Middle frontal gyrus (tissue), 1 donor: ENCODE measurements around the gene BLOC1S3.

ENCODE experiments used
- DNase-seq: peaks from one replicate; pipeline ENCODE4 v3.0.0-alpha.2; 2015; ENCODE audit warnings: low spot score; ENCODE audit errors: extremely low spot score

BLOC1S3 gene, protein sequence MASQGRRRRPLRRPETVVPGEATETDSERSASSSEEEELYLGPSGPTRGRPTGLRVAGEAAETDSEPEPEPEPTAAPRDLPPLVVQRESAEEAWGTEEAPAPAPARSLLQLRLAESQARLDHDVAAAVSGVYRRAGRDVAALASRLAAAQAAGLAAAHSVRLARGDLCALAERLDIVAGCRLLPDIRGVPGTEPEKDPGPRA

DNA sequence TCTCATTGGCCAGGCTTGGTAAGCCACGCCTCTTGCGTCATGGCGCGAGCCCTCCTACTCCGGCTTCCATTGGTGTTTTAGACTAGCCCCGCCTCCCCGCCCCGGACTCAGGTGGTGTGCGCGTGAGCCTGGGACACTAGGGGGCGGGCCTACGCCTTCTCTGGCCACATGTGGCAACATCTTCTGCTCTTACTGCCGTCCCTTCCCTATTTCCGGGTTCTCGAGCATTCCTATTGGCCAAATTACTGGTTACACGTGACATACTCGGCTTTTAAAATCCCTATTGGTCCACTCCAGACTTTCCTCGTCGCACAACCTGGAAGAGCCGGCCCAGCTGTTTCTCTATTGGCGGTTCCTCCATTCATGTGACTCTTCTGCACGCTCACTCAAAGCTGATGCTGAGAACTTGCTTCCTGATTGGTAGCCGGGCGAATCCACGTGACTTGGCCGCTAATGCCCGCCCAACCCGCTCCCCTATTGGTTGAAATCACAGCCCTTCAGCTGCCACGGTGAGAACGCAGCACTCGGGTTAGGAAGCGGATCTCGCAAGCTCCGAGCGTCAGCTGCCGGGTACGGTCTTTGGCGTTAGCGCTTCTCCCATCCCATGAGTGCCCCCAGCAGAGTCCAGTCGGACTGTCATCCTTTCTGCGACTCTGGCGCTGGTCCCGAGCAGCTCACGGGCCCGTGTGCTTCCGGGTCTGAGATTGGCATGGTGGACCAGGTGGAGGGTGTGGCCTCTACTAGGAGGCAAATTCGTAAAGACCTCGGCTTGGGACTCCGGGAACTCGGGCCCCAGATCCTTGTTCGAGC is at the start of gene BLOC1S3:
Gene BLOC1S3, plus strand, starts transcription at position 523 of the 810 bp plus-strand sequence. CDS start 513 bp downstream, outside the sequence.
- DNase-seq: peak; percentile 100

DNA sequence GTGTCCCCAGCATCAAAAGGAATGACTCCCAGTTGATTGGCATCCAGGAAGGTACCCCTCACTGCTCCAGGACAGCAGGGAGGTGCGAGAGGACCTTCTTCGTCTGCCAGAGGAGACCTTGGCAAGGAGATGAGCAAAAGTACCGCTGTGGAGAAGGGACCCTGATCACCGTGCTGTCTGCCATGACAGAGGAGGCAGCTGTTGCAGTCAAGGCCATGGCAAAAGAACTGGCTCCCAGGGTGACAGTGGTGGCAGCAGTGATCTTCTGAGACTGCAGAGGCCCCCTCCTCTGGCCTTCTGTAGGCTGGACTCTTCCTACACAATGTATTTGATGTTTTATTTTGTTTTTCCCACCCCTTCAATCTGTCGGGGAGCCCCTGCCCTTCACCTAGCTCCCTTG is 49.8 kb upstream of the BLOC1S3 start:
- no peak for DNase-seq

DNA sequence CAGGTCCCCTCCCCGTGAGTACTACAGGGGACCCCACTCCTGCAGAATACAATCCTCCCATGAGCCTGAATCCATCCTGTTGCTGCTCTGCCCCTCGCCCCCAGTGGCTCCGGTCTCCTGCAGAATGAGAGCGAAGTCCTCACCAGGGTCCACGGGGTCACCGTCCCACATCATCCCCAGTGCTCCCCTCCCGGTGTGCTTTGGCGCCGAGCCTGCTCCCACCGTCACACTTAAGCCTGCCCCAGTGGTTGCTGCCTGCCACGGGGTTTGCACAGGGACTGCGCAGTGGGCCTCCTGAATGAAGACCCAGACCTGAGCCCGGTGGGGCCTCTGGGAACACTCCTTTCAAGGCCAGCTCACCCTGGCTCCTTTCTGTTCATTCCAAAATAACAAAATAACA is 48.3 kb upstream of the BLOC1S3 start:
- DNase-seq: no peak

DNA sequence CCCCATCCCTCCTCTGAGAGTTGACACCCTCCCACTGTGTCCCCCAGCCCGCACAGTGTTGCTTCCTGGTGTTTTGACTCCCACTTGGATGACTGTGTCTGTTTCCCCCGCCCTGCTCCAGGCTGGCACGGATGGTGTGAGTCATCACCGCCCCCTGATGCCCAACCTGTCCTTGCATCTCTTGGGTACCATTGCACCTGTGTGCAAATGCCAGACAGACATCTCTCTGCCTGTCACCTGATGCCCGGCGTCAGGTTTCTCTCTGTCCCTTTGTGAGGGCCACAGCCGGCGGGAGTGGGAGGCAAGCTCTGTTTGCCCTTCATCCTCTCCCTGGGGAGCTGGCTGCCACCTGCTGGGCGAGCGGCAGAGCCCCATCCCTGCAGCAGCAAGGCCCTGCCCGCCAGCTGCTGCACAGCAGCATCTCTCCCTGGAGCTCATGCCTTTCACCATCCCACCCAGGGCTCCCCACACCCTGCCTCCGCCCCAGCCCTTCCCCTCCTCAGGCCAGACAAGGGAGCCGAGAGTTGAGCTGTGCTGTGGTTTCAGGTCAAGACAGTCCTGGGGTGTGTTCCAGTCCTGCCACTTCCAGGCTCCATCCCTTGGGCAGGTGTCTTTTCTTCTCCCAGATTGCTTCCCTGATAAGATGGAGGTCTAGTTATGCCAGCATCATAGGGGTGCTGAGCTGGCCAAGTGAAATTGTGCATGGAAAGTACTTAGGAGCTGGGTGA is 47.5 kb upstream of the BLOC1S3 start:
- DNase-seq: no peak

DNA sequence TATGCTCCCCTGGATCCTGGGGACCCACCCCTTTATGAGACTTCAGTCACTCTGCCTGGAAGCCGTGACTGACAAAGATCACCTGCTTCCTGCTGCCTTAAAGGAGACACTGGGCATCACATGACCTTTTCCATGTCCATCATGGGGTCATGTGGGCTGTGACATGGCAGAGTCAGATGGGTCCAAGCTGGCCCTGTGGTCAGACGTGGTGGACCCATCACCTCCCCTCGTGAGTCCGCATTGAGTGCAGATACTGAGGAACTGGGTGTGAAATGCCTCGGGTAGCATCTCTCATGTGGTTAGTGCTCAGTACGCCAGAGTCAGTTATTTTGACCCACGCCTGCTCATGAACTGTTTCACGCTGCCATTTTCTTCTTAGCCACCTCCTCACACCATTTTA is 44.9 kb upstream of the BLOC1S3 start:
- DNase-seq: no peak

DNA sequence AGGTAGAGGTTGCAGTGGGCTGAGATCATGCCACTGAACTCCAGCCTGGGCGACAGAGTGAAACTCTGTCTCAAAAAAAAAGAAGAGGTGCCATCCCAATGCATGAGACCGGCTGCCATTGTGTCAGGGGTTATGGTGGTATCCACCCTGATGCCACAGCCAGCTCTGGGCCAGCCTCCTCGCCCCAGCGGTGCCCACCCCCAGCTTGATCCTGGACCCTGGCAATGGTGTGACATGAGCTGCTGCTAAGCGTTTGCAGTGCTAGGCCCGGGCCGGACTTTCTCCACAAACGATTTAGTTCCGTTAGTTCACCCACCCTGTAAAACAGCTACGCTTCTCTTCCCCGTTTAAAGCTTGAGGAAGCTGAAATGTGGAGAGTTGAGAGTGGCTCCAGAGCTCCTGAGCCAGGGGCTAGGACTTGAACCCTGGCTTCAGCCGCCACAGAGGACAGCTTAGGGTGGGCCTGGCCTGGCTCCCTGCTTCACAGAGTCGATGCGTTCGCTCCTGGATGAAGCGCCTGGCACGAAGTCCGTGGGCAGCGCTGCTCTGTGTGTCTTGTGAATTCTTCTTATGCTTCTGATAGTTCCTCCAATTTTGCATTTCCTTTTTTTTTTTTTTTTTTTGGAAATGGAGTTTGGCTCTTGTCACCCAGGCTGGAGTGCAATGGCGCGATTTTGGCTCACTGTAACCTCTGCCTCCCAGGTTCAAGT is 43.3 kb upstream of the BLOC1S3 start:
- DNase-seq: no peak

DNA sequence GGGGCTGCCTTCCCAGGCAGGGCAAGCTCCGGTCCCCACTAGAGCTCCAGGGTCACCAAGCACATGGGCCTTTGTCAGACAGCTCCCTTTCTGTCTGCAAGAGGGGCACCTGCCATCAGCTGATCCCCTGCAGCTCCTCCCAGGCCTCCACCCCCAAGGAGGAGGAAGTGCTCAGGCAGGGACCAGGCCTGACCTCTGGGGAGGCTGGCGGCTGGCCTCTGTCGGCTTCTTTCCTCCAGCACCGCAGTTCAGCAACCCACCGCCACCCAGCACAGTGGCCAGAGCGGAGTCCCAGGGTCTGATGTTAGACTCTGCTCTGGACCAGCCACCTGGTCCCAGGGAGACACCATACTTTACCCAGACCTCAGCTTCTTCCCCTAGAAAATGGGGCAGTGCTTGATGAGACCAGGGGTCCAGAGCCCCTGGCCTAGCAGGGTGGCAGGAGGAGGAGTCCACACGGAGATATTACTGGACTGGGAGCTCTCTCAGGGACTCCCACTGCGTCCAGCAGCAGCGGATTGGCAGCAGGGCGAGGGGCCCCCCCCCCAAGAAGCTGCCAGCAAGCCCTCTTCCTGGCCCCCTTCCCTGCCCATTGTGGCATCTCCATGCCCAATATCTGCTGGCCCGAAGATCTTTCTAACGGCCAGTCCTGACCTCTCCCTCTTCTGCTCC is 41.9 kb upstream of the BLOC1S3 start:
- no peak for DNase-seq

DNA sequence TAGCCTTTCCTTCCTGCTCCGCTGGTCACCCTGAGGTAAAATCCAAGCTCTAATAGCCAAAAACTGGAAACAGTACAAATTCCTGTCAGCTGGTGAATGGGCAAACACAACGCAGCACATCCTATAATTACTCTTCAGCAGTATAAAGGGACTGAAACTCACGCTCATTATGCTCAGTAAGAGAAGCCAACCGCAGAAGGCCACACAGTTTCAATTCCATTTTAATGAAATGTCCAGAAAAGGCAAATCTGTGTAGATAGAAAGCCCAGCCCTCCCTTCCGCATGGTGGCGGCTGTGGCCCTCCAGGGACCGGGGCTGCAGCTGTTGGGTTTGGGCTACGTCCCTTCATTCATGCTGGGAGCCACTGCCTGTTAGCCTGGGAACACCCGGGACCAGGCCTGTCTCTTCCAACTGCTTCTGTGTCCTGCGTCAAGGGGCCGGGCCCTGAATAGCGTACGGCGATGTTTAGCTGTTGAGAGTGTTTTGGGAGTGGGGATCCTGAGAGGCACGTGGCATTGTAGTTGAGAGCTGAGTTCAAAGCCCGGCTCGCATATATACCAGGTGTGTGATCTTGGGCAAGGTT is 41.3 kb upstream of the BLOC1S3 start:
- DNase-seq: no peak

DNA sequence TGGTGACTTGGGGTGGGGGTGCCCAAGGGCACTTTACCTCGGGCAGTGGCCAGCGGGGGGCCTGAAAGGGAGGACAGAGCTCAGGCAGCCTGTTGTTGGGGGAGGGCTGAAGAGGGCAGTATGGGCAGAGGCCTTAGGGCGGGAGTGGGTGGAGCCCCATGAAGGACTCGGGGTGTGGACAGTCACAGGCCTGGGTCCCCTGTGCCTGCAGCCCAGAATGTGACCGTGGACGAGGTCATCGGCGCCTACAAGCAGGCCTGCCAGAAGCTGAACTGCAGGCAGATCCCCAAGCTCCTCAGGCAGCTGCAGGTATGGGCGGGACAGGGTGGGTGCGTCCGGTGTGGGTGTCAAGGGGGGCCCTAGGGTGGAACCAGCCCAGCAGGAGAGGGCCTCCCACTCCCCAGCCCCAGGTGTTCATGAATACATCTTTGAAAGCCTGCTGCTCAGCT is 40.3 kb upstream of the BLOC1S3 start:
- DNase-seq: no peak

DNA sequence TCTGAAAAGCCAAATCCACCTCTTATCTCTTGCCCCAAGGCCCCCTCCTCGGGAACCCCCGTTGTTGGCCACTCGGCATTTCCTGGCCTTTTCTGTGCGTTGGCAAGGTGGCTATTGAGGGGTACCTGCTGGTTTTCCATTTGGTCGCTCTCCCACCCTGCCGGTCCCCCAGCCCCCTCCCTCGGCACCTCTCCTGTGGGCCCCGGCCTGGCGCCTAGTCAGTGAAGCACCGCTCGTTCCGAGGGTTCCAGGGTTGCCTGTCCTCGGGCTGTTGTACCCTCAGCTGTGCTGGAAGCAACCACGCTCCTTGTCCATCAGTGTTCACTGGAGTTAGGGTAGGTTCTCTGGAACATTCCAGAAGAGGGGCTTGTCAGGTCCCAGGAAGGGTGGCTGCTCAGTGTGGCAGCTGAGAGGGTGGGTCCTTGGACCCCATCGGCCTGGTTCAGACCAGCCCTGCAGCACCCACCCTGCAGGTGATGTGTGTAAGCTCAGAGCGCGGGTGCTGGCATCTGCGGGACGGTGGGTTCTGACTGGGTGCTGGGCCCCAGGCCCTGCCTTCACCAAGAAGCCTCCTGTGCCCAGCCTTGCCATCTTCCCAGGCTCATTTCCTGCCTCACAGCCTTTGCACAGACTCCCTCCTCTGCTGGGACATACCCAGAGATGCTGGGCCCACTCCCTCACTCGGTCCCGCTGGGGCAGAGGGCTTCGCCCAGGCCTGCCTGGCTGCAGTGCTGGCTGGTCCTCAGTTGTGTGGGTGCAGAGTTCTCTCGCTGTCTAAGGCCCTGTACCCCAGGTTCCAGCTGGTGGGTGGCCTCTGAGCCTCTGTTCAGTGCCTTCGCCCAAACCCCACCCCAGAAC is 39.1 kb upstream of the BLOC1S3 start:
- DNase-seq: no peak

DNA sequence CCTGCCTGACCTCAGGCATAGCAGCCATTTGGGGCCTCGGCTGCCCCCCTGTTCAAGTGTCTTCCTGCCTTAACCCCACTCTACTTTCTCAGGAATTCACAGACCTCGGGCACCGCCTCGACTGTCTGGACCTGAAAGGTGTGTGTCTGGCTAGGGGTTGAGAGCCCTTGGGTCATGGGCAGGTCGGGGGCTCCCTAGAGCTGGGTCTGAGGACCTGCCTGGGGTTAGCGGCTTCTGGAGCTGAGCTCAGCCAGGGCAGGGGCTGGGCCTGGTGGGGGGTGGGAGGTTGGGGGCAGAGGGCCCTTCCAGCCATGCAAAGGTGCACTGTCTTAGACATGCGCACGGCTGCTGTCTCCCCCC is 38.5 kb upstream of the BLOC1S3 start:
- DNase-seq: no peak

DNA sequence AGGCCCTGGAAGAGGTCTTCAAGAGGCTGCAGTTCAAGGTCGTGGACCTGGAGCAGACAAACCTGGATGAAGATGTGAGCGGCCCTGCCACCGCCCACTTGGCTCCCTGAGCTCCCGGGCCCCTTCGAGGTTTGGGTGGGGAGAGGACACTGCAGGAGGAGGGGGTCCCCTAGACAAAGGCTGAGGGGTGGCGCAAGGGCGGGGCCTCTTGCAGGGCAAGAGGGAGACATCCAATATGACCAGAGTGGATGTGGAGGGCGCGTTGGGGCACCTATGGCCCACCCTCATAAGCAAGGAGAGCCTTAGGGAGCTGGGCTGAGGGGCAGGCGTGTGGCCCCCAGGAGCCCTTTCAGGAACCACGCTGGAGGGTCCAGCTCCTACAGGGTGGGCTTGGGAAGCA is 38.1 kb upstream of the BLOC1S3 start:
- DNase-seq: no peak

DNA sequence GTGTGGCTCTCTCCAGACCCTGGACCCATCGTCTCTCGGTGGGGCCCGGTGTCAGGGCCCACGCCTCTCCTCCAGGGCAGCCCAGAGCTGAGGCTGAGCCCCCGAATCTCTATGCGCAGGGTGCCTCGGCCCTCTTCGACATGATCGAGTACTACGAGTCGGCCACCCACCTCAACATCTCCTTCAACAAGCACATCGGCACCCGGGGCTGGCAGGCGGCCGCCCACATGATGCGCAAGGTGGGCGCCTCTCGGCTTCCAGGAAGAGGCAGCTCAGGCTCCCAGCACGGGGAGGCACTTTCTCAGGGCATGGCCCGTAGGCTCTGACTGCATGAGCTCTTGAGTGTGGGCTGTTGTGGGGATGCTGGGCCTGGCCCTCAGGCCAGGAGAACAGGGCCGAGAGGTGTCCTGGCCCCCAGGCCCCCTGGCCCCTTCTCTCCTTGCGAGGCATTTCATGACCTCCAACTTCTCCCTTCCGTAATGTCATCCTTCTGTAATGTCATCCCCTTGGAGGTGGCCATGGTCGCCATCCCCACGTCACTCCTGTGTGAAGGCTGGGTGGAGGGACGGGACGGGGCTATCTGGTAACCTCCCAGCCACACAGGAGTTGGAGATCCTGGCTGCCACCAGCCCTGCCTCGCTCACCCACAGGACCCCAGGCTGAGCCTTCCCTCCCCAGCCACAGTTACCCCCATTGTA is 37.2 kb upstream of the BLOC1S3 start:
- no peak for DNase-seq

DNA sequence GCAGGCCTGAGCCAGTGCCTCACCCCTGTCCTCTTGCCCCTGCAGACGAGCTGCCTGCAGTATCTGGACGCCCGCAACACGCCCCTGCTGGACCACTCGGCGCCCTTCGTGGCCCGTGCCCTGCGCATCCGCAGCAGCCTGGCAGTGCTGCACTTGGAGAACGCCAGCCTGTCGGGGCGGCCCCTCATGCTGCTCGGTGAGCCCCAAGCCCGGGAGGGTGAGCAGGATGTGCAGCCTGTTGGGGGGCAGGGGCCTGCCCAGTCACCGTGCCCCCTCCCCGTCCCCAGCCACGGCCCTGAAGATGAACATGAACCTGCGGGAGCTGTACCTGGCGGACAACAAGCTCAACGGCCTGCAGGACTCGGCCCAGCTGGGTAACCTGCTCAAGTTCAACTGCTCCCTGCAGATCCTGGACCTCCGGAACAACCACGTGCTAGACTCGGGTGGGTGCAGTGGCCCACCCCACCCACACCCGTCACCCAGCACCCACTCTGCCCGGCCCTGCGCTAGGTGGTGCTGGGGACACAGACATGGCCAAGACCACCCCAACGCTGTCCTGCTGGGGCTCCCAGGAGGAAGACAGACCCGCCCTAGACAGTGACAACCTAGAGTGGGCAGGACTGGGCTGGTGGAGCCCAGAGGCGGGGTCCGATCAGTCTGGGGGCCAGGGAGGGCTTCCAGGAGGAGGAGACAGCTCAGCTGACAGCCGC is 36.4 kb upstream of the BLOC1S3 start:
- no peak for DNase-seq

DNA sequence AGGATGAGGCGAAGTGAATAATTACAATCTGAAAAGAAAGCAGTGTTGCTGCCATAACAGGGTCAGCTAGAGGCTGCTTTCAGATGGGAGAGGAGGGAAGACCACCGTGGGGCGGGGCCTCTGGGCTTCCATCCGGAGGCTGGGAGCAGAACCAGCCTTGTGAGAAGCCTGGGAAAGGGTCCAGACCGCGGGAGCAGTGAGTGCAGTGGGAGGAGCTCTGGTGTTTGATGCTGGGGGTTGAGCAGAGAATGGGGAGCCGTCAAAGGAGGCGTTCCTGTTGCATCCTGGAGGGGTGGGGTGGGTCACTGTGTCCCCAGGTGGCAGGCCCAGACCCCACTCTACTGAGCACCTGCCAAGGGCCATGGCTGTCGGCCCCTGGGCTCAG is 35.9 kb upstream of the BLOC1S3 start:
- no peak for DNase-seq

DNA sequence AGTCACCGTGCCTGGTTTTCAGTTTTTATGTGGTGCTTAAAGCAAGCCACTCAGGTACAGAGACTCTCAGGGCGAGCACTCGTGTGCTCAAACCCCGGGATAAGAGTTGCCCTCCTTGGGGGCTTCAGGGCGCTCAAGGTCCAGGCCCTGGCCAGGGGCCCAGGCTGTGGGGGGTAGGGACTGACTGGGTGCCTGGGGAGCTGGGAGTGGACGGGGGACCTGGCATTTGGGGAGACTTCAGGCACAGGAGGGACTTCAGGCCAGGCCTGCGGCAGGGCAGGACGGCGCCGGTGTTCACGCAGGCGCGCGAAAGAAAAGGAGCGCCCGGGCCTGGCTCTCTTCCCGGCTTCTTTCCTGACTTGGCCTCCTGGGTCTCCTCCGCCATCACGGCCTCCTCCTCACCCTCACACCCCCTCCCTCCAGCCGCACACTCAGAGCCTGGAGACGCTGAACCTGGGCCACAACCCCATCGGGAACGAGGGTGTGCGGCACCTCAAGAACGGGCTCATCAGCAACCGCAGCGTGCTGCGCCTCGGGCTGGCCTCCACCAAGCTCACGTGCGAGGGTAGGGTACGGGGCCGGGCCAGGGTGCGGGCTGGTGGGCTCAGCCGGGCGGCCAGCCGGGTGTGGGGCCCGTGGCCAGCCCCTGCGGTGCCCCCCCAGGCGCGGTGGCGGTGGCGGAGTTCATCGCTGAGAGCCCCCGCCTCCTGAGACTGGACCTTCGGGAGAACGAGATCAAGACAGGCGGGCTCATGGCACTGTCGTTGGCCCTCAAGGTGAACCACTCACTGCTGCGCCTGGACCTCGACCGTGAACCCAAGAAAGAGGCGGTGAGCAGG is 33.9 kb upstream of the BLOC1S3 start:
- no peak for DNase-seq

DNA sequence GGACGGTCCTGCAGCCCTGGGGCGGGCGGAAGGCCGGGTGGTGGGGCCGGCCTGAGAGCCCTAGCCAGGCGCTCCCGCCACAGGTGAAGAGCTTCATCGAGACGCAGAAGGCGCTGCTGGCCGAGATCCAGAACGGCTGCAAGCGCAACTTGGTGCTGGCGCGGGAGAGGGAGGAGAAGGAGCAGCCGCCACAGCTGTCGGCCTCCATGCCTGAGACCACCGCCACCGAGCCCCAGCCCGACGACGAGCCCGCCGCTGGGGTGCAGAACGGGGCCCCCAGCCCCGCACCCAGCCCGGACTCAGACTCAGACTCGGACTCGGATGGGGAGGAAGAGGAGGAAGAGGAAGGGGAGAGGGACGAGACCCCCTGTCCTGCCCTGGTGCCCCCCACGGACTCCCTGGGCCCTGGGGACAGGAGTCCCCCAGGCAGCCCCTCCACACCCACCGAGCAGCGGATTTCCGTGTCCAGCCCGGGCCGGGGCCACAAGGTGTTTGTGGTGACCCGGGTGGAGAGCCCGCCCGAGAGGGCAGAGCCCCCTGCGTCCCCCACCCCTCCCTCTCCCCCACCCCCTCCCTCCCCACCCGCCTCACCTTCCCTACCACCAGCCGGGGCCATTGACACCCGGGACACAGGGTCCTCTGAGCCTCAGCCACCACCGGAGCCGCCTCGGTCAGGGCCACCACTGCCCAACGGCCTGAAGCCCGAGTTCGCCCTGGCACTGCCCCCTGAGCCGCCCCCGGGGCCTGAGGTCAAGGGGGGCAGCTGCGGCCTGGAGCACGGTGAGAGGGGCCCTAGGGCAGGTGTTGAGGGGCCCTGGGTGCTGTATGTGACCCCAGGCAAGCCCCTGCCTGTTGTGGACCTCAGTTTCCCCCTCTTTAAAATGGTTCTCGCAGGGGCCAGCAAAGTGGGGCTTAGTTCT is 33.1 kb upstream of the BLOC1S3 start:
- DNase-seq: no peak
